COLO668 (cell line): Measurements from ENCODE around the gene GNMT.

Experiments used
- DNase-seq: peaks from one replicate; lab custom pipeline; 2025; ENCODE audit not compliant: unreplicated experiment; lab: John Stamatoyannopoulos, UW

GNMT gene

DNA sequence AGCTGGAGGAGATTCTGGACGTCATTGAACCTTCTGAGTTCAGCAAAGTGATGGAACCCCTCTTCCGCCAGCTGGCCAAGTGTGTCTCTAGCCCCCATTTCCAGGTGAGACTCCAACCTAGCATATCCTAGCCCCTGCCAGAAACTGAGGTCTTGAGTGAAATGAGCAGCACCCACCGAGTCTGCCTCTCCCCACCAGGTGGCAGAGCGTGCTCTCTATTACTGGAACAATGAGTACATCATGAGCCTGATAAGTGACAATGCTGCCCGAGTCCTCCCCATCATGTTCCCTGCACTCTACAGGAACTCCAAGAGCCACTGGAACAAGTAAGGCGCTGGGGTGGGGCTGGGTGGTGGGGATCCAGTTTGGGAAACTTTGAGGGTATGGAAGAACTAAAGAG lies 48.6 kb downstream of the GNMT start:
- peak; percentile 9 for DNase-seq

DNA sequence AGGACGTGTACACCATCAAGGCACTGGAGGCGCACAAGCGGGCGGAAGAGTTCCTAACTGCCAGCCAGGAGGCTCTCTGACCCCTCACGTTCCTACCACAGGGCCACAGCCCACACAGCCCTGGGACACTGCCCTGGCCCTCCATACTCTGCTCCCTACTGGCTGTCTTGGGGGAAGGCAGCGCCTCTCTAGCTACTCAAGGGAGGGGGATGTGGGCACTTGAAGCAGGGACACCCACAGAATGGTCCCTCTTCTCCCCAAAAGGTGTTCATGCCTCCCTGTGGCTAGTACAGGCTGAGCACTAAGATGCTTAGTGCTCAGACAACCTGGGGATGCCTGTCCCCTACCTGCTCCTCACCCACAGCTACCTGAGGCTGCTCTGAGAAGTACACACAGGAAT lies 50.7 kb downstream of the GNMT start:
- DNase-seq: no peak

DNA sequence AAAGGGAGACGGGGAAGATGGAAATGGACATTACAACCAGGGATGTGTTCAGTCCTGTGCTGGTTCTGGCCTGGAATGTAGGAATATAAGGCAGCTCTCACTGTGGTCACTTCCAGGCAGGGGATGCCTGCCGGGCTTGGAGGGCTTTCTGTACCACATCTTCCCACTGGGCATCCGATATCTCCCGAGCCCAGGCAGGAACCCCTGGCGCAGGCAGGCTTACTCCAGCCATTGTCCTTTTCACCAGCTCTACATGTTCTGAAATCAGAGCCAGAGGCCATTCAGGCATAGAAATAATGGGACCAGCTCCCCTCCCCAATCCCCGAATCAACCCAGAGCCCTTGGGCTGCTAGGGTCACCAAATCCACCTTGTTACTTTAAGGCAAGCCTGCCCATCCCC lies 51.8 kb downstream of the GNMT start:
- DNase-seq: no peak

DNA sequence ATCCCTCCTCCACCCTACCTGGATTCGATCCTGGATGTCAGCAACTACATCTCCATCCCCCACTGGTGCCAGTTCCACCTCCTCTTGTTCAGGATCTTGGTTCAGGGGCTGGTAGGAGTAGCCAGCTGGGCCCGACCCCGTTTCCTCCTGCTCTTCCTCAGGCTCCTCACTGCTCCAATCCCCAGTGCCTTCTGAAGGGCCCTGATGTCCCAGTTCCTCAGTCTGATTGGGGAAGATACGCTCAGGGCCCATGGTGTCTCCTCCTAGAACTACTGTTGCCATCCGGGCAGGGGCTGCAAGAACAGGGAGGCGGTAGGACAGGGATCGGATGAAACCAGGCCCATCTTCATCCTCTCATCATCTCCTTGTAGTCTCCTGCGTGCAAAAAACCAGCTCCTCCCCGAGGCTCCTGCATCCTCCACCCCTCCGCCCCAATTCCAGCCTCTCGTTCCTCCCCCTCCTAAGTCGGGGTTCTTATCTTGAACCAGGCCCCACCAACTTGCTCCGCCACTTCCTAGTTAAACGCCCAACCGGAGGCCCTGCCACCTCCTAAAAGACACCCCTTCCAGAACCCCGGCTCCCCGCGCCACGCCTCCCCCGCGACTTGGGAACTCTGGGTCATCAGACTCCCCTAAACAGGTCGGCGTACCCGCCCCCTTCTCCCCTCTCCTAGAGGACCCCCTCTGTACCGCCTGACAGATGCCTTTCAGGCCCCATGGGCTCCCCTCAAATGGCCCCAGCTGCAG lies 52.7 kb downstream of the GNMT start:
- peak; percentile 9 for DNase-seq
